Testis (tissue), 2 donors: ENCODE results near the gene PRKCI.

Experiments
- POLR2A ChIP-seq: fragments of 450-650 bp; IDR thresholded peaks from one replicate; pipeline ENCODE4 v1.6.1; 2017; ENCODE audit warnings: antibody characterized with exemption, mild to moderate bottlenecking, moderate library complexity
- TF ChIP-seq, protein P1 (sequence below), 3 experiments: fragments of 450-650 bp in 2 of 3; fragments of 200-600 bp in 1 of 3; sonication (generic) in 1 of 3; IDR thresholded peaks; one replicate each; pipeline ENCODE4 v1.5.1; 2016 to 2019; ENCODE audit warnings: antibody characterized with exemption in 3 of 3, mild to moderate bottlenecking in 2 of 3, moderate library complexity in 1 of 3

DNA sequence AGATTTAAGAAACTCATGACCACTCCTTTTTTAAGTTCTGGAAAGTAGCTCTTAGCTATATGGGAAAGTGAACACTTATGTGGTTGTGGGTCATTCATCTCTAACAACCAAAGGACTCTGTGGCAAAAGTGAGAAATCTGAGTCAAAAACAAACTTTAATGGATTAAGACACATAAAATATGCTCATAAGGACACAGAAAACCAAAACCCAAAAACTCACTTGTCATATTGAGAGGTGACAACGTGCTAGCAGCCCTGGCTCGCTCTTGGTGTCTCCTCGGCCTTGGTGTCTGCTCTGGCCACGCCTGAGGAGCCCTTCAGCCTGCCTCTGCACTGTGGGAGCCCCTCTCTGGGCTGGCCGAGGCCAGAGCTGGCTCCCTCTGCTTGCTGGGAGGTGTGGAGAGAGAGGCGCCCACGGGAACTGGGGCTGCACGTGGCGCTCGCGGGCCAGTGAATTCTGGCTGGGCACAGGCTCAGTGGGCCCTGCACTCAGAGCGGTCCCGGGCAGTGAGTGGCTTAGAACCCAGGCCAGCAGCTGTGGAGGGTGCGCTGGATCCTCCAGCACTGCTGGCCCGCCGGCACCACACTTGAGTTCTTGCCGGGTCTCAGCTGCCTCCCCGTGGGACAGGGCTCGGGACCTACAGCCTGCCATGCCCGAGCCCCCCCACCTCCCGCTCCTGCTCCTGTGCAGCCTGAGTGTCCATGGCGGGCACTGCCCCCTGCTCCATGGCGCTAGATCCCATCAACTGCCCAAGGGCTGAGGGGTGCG lies 105.0 kb downstream of the PRKCI start:
- TF ChIP-seq, protein P1, sequence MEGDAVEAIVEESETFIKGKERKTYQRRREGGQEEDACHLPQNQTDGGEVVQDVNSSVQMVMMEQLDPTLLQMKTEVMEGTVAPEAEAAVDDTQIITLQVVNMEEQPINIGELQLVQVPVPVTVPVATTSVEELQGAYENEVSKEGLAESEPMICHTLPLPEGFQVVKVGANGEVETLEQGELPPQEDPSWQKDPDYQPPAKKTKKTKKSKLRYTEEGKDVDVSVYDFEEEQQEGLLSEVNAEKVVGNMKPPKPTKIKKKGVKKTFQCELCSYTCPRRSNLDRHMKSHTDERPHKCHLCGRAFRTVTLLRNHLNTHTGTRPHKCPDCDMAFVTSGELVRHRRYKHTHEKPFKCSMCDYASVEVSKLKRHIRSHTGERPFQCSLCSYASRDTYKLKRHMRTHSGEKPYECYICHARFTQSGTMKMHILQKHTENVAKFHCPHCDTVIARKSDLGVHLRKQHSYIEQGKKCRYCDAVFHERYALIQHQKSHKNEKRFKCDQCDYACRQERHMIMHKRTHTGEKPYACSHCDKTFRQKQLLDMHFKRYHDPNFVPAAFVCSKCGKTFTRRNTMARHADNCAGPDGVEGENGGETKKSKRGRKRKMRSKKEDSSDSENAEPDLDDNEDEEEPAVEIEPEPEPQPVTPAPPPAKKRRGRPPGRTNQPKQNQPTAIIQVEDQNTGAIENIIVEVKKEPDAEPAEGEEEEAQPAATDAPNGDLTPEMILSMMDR (IDR thresholded peaks at IDR 0.05): no peak
- TF ChIP-seq POLR2A: no peak
